ENCODE data around the gene CBX5. TPM values are rescaled to one million over a fixed set of nuclear protein-coding genes. Genes with fewer than 3 reads are reported as not detected.

The CBX5 gene
- total and polyA plus RNA-seq, 9 of the 15 experiments (the other 6 are each of a cell fraction or from before 2014, with no cell fraction given) = 32.6 to 102 (median 59.2) TPM

GRCh38 chr12:54240971-54241588 lies 38.8 kb downstream of the CBX5 start:
- in situ Hi-C loops (cut with MboI) = no loop called here
- no peaks in the 10 kb centered on the region for H3K9me3 ChIP-seq (replicated peaks; ENCODE audit: control insufficient read depth, insufficient read depth, low read depth, low read length)
- WGBS (ENCODE audit: insufficient coverage, low coverage, missing lambda C conversion rate) = 55% methylated on average over 2 of the region's 2 CpGs
- H3K4me2 ChIP-seq (ENCODE audit: insufficient read depth, low read length) = no peak overlapping the region
- TF ChIP-seq ZNF707 (CRISPR knock-in tag; conservative IDR thresholded peaks at IDR 0.05) (no peak), NUFIP1 (IDR thresholded peaks at IDR 0.05; ENCODE audit: partially characterized antibody) (no peak), MBD1 (CRISPR knock-in tag; IDR thresholded peaks at IDR 0.05) (no peak), GMEB1 (CRISPR knock-in tag; IDR thresholded peaks at IDR 0.05) (no peak), MTA3 (IDR thresholded peaks at IDR 0.05; ENCODE audit: borderline replicate concordance) (no peak), ATF4 (CRISPR knock-in tag; IDR thresholded peaks at IDR 0.05) (no peak), ZNF232 (CRISPR knock-in tag; IDR thresholded peaks at IDR 0.05) (no peak), RNF2 (IDR thresholded peaks at IDR 0.05) (no peak), PHTF2 (CRISPR knock-in tag; IDR thresholded peaks at IDR 0.05) (no peak)
- peak; percentile 19 for FAIRE-seq
- intact Hi-C loops (cut with micrococcal nuclease) = no loop called here
- TSS peak; percentile 16 for BruUV-seq (replicated peaks)
- H3K9ac ChIP-seq (ENCODE audit: insufficient read depth in 1 of 2, low read depth in 2 of 2, low read length in 2 of 2) = no peak overlapping the region
- DNase-seq (ENCODE audit: extremely low read depth in 1 of 4, low spot score in 3 of 4) = no peak
- no peak overlapping the region for H3K4me3 ChIP-seq
- ChIA-PET POLR2A (interaction anchor here (0.7 to 6.4 kb wide), 4 partner anchors 10 to 18 kb away, joined by 3 to 31 read pairs (median 4); no protein-coding TSS in a partner anchor), CTCF (ENCODE audit: low intra/inter-chr PET ratio) (no interaction called here)
- H3K27ac ChIP-seq (ENCODE audit: extremely low read depth, low read depth, low read length) = no peak overlapping the region
- no peaks in the 10 kb centered on the region for H4K20me1 ChIP-seq (replicated peaks; ENCODE audit: control insufficient read depth, insufficient read depth, low read length)
- no peaks in the 10 kb centered on the region for H3K79me2 ChIP-seq (ENCODE audit: control insufficient read depth, insufficient read depth, low read length)
- no peaks in the 10 kb centered on the region for H3K9me1 ChIP-seq (ENCODE audit: control insufficient read depth, insufficient read depth, low read length)
- peak; percentile 34; the same call in 2 of the 3 replicates for ATAC-seq
- H2AFZ ChIP-seq (ENCODE audit: low read depth, low read length) = no peak overlapping the region
- H3K27me3 ChIP-seq (ENCODE audit: control insufficient read depth in 2 of 2, insufficient read depth in 2 of 2, low read length in 2 of 2) = no peaks in the 10 kb centered on the region
- peaks cover 4 to 10% of the 10 kb centered on the region in 2 experiments; a peak in 3 of 5 replicates for H3K4me1 ChIP-seq (replicated peaks in 1 of 2; ENCODE audit: control insufficient read depth in 2 of 2, insufficient read depth in 2 of 2, low read length in 2 of 2)
- H3K36me3 ChIP-seq (ENCODE audit: control insufficient read depth, insufficient read depth, low read length) = peaks cover 68% of the 10 kb centered on the region
